Mucosa of rectum (tissue), 2 donors: ENCODE measurements around the gene ASCL2.
A peak's percentile ranks its signal among the peaks of the same experiment; 100 is the strongest.

ENCODE experiments used
- H3K27ac ChIP-seq, 2 donors: one replicate each; pipeline ENCODE4 v1.7.0; 2013; ENCODE audit warnings: inconsistent platforms in 2 of 2, low read depth in 2 of 2, low read length in 2 of 2
- H3K27me3 ChIP-seq, 2 donors: one replicate each; pipeline ENCODE4 v1.7.0; 2013; ENCODE audit warnings: low read length in 2 of 2; ENCODE audit not compliant: control insufficient read depth in 2 of 2, insufficient read depth in 2 of 2
- H3K36me3 ChIP-seq, 2 donors: one replicate each; pipeline ENCODE4 v1.7.0; 2013; ENCODE audit warnings: low read length in 2 of 2; ENCODE audit not compliant: control insufficient read depth in 2 of 2, insufficient read depth in 2 of 2
- H3K4me1 ChIP-seq, 2 donors: one replicate each; pipeline ENCODE4 v1.7.0; 2013; ENCODE audit warnings: low read length in 2 of 2, mild to moderate bottlenecking in 1 of 2; ENCODE audit not compliant: control insufficient read depth in 2 of 2, insufficient read depth in 2 of 2
- H3K4me3 ChIP-seq, 2 donors: one replicate each; pipeline ENCODE4 v1.7.0; 2013; ENCODE audit warnings: low read length in 2 of 2
- H3K9ac ChIP-seq, 2 donors: one replicate each; pipeline ENCODE4 v1.7.0; 2013; ENCODE audit warnings: low read length in 2 of 2, low read depth in 1 of 2, mild to moderate bottlenecking in 1 of 2
- H3K9me3 ChIP-seq, 2 donors: one replicate each; pipeline ENCODE4 v1.7.0; 2013; ENCODE audit warnings: low read length in 2 of 2; ENCODE audit not compliant: control insufficient read depth in 2 of 2
- donor health status: healthy.
- donor health status: Normal muscosa, but diverticular disease.

Gene ASCL2

GRCh38 chr11:2302896-2303626, 32.7 kb upstream of the ASCL2 start:
- Histone ChIP-seq H3K27me3 (no peaks in the 10 kb centered on the region), H3K36me3 (no peaks in the 10 kb centered on the region), H3K9me3 (no peaks in the 10 kb centered on the region), H3K4me1 (peaks cover 14 to 21% of the 10 kb centered on the region in 2 donors), H3K4me3 (peak overlapping the region in 1 of 2 donors; percentile 22), H3K9ac (peak overlapping the region in 1 of 2 donors; percentile 24), H3K27ac (peak overlapping the region in 1 of 2 donors; percentile 58)

- Histone ChIP-seq H3K36me3 (no peaks in the 10 kb centered on the region), H3K4me1 (peaks cover 13 to 21% of the 10 kb centered on the region in 2 donors), H3K4me3 (peak overlapping the region in 1 of 2 donors; percentile 26), H3K27me3 (no peaks in the 10 kb centered on the region), H3K9me3 (no peaks in the 10 kb centered on the region), H3K27ac (peak overlapping the region in 1 of 2 donors; percentile 58), H3K9ac (no peak overlapping the region)
These were observed 32.0 kb upstream of the ASCL2 start for GRCh38 chr11:2302306-2302895.

GRCh38 chr11:2301631-2302305, 31.4 kb upstream of the ASCL2 start, which contains the start of the genes C11orf21 and TSPAN32:
TSS of gene C11orf21 (minus strand) at chr11:2301918. CDS start at chr11:2301808, 110 bp downstream.
TSS of gene TSPAN32 (plus strand) at chr11:2302013. CDS start at chr11:2302150, 137 bp downstream.
- H3K4me3 ChIP-seq: peak within 1 kb of the TSS in 1 of 2 donors; percentile 56

DNA sequence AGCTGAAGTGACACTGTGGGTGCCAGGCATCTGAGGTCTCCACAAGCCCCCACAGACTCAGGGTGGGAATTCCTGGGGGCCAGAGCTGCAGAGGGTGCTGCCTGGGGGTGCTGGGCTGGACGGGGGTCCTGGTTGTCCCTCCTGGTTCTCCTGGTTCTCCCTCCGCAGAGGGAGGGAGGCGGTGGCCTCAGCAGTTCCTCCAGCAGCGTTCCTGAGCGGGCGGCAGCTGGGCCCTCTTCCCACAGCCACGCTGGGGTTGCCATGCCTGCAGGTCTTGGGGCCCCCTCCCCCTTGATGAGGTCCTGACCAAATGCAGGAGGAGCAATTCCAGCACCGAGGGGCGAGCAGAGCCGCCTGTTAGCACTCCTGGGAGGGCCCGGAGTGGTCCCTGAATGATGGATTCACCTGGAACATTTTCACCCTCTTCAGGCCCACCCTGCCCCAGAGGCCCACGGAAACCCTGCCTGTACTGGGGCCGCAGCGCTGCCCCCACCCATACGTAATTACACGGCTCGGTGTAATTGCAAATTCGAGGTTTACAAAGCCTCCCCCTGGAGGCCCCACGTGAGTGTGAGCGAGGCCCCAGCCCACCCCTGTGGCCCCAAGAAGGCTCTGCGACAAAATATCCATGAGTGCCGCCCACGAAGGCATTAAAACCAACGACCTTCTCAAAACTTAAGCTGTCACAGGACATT, 30.7 kb upstream of the ASCL2 start:
- peak overlapping the region in 1 of 2 donors; percentile 58 for H3K27ac ChIP-seq

More at GRCh38 chr11:2301631-2302305, 31.4 kb upstream of the ASCL2 start, which contains the start of the genes C11orf21 and TSPAN32:
- Histone ChIP-seq H3K27ac (peak within 1 kb of the TSS in 1 of 2 donors; percentile 58), H3K27me3 (no peaks in the 10 kb centered on the region), H3K9me3 (no peaks in the 10 kb centered on the region), H3K9ac (peak within 1 kb of the TSS in 1 of 2 donors; percentile 24), H3K4me1 (peaks cover 7 to 18% of the 10 kb centered on the region in 2 donors), H3K36me3 (no peaks in the 10 kb centered on the region)

DNA sequence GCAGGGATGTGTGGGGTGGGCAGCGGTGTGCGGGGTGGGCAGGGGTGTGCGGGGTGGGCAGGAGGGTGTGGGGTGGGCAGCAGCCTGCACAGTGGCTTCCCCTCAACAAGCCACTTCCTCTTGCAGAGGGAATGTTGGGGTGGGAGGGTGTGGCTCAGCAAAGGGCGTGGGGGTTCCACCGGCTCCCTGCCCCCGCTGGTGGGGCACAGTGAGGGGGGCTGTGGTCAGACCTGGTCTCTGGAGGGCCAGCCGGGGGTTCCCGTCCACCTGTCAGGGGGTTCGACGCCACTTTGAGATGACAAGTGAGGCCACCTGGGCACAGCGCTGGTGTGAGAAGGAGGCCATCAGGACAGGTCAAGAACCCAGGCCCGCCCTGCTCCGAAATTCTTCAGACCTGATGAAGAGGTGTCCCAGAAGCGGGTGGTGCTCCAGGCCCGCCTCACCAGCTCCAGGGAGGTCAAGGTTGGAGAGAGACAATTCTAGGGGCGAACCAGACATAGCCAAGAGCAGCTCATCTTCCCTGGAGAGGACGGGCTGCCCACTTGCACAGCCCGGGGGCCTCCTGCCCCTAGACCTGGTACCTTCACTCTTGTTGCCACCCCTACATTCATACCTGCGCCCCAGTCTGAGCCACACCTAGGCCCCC, 30.0 kb upstream of the ASCL2 start:
- H3K4me1 ChIP-seq: peaks cover under 1 to 11% of the 10 kb centered on the region in 2 donors
- H3K9me3 ChIP-seq: no peaks in the 10 kb centered on the region
- peak overlapping the region in 1 of 2 donors; percentile 58 for H3K27ac ChIP-seq
- no peak overlapping the region for H3K9ac ChIP-seq
- H3K4me3 ChIP-seq: peak overlapping the region in 1 of 2 donors; percentile 7
- no peaks in the 10 kb centered on the region for H3K27me3 ChIP-seq
- H3K36me3 ChIP-seq: no peaks in the 10 kb centered on the region

More for the DNA sequence above, 30.7 kb upstream of the ASCL2 start:
- Histone ChIP-seq H3K4me3 (peak overlapping the region in 1 of 2 donors; percentile 56), H3K27me3 (no peaks in the 10 kb centered on the region), H3K4me1 (peaks cover 7 to 18% of the 10 kb centered on the region in 2 donors), H3K9me3 (no peaks in the 10 kb centered on the region), H3K9ac (peak overlapping the region in 1 of 2 donors; percentile 24), H3K36me3 (no peaks in the 10 kb centered on the region)

- H3K36me3 ChIP-seq: no peaks in the 10 kb centered on the region
These were observed 29.4 kb upstream of the ASCL2 start for GRCh38 chr11:2299773-2300172.

DNA sequence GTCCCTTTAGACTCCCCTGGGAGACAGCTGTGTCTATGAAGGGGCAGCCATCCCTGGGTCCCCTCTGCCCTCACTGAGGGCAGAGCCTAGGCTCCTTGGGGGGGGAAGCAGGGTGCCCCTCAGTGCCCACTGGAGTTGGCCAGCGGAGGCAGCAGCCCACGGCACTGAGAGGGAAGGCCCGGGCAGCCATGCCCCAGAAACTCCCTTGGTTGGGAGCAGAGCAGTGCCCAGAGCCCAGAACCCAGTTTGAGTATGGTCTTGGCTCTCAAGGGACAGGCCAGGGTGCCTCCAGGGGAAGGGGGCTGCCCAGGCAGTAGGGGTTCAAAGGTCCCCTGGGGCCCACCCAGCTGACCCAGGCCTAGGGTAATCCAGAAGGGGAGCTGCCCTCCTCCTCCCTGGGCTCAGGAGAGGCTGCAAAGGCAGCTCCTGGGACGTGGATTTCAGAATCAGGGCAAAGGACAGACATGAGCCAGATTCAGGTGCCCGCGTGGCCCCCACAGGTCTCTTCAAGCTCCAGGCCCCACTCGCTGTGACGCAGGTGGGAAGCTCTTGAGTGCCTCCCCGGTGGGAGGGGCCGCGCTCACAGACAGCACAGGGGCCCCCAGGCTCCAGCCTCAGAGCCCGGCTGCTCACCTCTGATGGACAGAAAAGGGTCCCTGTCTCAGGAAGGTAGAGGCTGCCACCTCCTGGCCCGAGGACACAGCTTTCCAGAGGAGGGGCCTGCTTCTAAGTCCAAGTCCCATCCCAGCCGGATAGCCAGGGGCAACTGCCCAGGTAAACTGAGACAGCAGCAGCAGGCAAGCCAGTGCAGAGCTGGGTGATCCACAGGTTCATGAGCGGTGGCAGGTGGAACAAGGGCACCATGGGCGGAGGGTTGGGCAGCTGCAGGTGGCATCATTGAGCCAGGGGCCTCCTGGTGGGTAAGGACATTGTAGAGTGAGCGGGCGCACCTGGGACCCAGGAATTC, 28.7 kb upstream of the ASCL2 start:
- no peaks in the 10 kb centered on the region for H3K27me3 ChIP-seq
- no peak overlapping the region for H3K4me3 ChIP-seq
- no peaks in the 10 kb centered on the region for H3K9me3 ChIP-seq
- H3K36me3 ChIP-seq: no peaks in the 10 kb centered on the region
- no peak overlapping the region for H3K27ac ChIP-seq
- no peak overlapping the region for H3K9ac ChIP-seq
- H3K4me1 ChIP-seq: peaks cover 0 to 10% of the 10 kb centered on the region in 2 donors

More at GRCh38 chr11:2299773-2300172, 29.4 kb upstream of the ASCL2 start:
- Histone ChIP-seq H3K4me3 (no peak overlapping the region), H3K4me1 (peaks cover 0 to 10% of the 10 kb centered on the region in 2 donors), H3K9ac (no peak overlapping the region), H3K27me3 (no peaks in the 10 kb centered on the region), H3K27ac (no peak overlapping the region), H3K9me3 (no peaks in the 10 kb centered on the region)

- Histone ChIP-seq H3K4me1 (peaks cover 0 to 8% of the 10 kb centered on the region in 2 donors), H3K27me3 (no peaks in the 10 kb centered on the region), H3K9ac (no peak overlapping the region), H3K4me3 (no peak overlapping the region), H3K27ac (no peak overlapping the region), H3K9me3 (no peaks in the 10 kb centered on the region), H3K36me3 (no peaks in the 10 kb centered on the region)
These were observed 27.9 kb upstream of the ASCL2 start for GRCh38 chr11:2298131-2298794.
